CD4-positive, alpha-beta T cell treated with Interleukin-15 for 4 hours (primary cell): ENCODE measurements around the gene CCDC188.

Source experiments
- DNase-seq: peaks from one replicate; pipeline ENCODE4 v3.0.0-alpha.2; 2020; ENCODE audit warnings: low spot score

CCDC188 gene

DNA sequence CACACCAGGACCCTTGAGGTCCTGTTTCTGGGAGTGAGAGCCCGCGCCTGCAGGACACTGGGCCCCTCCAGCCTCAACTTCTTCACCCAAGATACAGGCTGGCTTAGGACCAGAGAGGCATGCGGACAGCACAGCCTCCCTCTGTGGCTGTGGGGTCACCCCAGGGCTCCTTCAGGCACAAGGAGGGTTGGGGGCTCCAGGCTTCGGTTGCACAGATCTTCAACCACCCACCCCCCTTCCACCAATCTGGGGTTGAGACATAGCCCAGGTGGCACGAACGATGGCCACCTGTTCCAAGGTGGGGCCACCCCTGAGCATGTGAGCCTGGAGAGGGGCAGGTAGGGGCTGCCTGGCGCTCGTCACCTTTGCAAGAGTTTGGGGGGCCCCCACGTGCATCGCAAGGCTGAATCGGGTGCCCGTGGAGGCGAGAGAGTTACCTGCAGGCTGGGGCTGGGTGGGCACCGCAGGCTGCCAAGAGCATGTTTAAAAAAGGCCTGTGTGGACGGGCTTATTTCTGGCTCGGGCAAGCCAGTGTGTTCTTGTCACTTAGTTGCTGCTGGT is 18.1 kb downstream of the CCDC188 start:
- DNase-seq, result no peak

DNA sequence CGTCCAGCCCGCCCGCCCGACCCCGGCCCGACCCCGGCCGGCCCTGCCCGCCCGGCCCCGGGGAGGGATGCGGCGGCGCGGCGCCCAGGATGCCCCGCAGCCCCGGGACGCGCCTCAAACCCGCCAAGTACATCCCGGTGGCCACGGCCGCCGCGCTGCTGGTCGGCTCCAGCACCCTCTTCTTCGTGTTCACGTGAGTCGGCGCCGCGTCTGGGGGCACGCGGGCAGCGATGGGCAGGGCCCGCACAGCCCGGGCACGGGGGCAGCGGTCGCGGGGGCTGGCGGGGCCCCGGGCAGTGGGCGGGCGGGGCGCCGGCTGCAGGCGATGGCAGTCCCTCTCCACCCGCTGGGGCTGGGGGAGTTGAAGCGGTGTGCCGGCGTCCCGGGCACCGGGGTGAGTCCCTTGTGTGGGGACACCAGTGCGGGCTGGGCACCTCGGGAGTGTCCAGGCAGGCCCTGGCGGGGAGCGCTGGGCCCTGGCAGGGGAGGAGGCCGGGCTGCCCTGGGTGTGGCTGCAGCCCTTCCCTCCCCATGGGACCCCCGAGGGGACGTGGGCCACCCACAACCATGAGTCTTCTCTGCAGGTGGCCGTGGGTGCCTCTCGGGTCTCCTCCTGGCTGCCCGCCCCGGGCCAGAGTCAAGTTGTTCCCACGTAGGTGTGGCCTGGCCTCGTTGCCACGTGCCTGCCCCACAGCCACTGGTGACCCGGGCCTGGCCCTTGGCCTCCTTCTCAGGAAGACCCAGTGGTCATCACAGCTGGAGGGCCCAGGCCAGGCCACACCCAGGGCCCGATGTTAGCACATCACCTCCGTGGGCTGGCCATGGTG is 18.8 kb downstream of the CCDC188 start:
- DNase-seq, result no peak

- DNase-seq, result peak; percentile 32
Observed at GRCh38 chr22:20131597-20131858, 19.3 kb downstream of the CCDC188 start, which contains the start of gene ZDHHC8. ZDHHC8 (plus strand) TSS chr22:20131804; CDS start chr22:20131948, 144 bp downstream.

DNA sequence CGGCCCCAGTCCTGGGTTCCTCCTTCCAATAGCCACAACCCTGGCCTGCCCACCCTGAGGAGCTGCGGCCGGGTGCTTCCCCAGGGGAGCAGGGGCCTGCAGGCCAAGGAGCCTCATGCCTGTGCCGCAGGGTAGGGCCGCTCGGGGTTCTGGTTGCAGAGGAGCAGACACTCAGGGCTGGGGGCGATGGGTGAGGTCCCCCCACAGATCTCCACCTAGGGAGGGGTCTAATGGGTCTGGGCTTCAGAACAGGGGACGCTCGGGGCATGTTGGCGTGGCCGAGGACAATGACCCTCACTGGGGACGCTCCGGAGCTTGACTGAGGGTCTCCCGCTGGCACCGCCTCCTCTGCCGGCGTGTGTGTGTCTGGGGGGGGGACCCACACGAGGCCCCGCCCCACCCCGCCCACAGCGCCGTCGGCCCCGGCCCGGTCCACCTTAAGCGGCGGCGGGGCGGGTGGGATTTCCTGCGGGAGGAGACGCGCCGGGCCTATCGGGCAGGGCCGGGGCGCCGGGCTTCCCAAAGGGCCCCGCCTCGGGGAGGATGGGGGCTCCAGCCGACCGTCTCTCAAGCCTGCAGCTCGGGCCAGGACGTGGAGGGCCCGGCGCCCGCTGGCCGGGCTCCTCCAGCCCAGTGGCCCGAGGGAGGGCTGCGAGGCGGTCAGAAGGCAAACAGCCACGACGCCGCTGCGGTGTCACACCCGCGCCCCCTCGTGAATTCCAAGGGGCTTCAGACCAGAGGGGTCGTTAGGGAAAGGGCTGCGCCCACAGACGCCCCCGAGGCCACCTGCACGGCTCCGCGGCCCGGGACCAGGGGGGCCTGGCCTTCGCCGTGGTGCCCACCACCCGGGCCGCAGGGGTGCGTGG is 19.9 kb downstream of the CCDC188 start:
- peak; percentile 77 for DNase-seq

DNA sequence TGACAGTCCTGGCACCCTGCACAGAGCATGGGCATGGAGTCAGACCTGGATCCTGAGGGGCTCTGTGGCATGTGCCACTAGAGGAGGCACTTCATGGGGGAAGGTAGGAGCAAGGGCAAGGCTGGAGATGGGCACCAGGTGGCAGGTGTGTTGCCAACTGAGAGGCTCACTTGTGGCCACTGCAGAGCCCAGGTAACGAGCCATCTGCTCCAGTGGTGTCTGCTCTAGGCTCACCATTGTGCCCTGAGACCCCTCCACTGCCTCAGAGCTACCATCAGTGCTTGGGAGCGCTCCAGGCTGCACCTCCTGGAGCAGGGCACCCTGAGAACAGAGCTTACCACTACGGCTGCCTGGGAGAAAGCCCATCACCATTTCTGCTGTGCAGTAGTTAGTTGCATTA is 20.5 kb downstream of the CCDC188 start:
- DNase-seq, result no peak

DNA sequence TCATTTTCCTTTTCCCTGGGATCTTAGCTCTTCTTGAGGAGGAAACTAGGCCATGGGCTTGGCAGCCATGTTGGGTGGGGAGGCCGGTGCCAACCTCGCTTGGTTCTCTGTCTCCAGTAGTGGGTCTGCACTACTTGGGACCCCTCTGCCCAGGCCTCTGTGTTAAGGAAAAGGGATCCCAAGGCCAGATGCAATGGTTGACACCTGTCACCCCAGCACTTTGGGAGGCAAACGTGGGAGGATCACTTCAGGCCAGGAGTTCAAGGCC is 21.2 kb downstream of the CCDC188 start:
- no peak for DNase-seq

DNA sequence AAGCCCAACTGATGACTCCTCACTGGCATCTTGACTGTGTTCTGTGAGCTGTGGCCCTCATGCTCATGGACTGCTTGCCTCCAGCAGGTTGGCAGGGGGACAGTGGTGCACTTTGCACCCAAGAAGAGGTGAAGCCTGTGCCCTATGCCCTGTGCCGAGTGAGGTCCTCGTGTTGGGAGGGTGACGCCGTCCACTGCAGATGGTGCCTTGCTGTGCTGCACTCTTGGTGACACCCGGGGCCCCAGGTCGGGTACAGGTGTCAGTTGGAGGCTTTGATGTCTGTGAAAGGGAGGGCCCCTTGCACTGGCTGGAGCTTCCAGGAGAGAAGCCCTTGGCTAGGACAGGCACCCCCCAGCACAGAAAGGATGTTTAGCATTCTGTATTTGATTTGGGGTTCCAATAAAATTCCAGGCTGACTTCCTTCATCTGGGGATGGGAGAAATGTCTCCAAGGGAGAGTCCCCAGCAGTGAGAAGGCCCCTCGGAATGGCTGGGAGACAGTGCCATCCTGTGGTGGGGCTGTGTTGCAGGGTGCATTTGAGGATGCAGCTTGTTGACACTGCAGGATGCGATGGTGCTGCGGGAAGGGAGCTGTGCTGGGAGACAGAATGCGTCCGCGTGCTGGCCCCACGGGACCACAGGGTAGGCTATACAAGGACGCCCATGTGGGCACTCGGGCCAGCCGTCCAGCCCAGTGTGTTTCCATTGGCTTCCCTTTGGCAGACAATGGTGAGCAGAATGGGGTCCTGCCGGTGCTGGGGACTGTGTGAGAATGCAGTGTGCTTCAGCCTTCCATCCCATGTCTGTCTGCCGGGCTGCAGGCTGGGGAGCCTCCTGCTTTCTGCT is 21.7 kb downstream of the CCDC188 start:
- DNase-seq, result peak; percentile 61

GRCh38 chr22:20128619-20128901 is 22.3 kb downstream of the CCDC188 start:
- no peak for DNase-seq

DNA sequence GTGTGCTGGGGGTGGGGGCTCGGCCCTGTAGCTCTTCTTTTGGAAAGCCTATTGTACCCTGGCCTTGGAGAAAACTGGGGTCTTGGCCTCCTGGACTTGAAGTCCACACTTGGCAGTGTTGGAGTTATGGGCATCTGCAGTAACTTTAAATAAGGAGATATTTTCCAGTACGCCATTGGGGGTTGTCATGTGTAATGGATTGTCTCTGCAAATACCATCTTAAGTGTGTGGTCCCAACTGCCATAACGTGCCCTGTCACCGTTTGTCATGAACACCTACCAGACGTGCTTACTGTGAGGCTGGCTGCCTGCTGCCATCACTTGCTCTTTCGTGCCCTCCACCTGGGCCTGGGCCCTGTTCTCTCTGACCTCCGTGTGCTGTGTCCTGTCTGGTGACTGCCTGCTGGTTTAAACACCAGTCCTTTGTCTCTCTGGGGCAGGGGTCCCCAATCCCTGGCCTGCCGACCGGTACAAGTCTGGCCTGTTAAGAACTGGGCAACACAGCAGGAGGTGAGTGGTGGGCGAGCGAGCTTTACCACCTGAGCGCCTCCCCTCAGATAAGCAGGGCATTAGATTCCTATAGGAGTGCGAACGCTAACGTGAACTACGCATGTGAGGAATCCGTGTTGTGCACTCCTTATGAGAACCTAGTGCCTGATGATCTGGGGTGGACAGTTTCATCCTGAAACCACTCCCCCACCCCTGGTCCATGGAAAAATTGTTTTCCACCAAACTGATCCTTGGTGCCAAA is 22.8 kb downstream of the CCDC188 start:
- no peak for DNase-seq

DNA sequence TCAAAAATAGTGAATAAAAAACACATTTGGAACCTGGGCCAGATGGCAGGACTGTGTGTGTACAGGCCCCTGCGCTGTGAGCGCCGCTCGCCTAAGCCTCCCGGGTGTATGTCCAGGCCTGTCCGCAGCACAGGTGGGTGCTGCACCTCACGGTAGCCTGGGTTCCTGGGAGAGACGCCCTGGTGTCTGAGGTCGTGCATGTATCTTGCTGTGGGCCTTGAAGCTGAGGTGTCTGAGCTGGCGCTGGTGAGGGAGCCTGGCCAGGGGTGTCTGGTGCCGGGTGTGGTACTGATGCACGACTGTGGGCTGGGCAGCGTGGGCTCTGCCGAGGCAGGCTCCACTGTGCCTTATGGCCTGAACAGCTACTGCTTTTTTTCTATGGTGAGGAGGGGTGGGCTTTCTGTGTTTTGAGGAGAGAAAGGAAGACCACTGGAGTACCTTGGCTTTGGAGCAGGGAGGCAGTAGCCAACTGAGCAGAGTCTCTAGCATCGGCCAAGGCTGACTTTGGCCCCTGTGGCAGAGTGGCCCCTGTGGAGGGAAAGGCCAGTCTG is 23.5 kb downstream of the CCDC188 start:
- DNase-seq, result no peak

DNA sequence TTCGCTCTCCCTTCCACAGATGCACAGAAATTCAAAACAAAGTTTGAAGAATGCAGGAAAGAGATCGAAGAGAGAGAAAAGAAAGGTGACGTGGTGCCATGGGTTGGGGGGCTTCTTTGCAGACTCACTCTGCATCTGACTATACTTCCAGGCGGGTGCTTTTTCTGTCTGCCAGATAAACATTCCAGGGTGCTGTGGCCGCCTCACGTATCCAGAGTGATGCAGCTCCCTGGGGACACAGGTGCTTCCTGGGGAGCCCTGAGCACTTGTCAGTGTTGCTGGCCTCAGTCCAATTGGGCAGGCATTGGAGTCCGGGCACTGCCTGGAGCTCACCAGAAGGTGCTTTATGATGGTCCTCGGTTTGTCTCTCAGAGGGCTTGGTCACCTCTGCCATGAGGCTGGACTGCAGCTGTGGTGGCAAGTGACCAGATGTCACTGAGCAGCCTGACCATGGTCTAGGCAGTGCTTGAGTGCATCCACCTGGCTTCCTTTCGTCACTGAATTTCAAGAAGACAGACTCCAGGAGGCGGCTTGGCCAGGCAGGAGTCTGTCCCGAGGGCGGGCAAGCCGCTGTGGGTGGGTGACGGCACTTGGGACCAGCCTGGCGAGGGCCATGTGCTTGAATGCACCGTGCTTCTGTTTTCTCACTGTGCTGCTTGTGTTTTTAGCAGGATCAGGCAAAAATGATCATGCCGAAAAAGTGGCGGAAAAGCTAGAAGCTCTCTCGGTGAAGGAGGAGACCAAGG is 24.4 kb downstream of the CCDC188 start:
- no peak for DNase-seq

DNA sequence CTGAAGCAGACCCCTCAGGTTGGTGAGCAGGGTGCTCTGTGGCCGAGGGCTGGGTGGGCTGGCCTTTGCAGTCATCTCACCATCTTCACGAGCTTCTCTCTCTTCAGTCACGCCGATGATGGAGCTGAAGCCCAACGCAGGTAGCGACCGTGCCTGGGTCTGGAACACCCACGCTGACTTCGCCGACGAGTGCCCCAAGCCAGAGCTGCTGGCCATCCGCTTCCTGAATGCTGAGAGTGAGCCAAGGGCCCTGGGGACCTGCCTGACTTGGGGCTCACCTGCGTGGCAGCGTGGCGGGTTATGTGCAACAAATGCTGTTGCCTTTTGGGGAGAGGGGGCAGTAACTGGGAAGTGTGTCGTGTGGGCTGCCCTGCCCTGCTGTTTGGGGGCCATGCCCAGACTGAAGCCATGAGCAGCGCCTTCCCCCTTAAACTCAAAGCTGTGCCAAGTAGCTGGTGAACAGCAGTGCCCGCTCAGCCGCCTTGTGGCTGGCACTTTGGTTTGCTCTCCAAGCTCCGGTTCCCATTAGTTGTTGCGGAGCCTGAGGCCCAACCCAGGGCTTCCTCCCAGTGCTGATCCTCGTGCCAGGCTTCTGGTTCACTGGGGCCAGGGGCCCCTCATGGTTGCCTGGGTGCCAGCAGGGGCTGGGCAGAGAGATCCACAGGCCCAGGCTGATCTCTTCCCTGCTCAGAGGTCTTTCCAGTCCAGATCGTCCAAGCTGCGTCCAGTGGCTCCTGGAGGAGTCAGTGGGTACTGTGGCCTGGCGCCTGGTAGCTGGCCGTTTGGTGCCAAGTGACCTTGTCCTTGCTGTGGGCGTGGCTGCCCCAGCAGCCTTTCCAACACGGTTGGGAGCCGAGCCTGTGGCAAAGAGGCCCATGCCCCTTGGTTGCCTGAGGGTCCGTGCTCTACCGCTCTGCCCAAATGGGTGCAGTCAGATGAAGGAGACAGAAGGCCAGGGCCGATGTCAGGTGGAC is 25.4 kb downstream of the CCDC188 start:
- DNase-seq, result no peak

DNA sequence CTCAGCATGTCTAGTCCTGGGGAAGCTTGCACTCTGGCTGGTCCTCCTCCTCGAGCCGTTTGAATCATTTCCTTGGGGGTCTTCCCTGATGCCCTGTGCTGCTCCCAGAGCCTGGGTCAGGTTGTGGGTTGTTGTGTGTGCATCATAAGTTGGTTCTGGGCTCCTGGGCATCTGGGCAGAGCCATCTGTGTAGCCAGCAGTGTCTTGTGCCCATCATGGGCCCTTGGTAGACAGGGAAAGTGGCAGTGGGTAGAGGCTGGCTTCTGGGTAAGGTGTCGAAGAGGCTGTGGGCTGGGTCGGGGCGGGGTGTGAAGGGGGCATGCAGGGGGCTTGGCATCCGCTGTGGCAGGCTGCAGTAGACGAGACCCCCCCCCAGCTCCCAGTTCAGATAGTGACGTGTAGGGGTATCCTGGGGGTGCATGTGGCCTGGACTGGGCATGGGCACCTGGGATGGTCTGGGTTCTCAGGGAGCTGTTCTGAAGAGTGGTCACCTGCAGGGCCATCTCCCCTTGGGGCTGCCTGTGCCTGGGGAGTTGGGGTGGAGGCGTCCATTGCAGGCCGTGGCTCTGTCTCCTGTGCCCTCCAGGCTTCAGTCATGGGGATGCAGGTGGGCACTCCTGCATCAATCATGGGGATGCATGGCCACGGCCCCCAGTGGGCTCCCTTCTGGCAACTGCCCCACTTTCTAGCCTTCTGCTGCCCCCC is 26.6 kb downstream of the CCDC188 start:
- no peak for DNase-seq

DNA sequence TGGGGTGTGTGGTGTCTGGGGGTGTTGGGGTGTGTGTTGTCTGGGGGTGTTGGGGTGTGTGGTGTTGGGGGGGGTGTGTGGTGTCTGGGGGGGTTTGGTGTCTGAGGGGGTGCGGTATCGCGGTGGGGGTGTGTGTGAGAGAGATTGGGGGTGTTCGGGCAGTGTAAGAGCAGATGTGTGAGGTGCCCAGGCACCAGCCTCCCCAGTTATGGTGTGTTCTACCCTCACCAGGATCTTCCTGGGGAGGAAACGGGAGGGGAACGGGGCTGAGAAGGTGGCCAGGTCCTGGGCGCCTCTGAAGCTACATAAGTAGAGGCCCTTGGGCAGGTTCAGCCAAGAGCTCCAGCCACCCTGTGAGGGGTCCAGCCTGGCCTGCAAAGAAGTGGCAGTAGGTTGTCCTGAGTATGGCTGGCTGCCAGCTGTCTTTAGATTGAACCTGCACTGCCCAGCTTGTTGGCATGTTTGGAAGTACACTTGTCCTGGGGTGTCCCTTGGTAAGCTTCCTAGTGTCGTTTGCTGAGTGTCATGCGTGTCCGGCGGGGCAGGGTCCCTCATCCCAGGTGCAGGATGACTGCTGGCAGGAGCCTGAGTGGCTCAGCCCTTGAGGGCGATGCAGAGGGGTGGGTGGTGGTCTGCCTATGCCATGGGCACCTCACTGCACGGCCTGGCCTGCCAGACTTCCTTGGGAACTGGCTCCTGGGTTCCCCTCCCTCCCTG is 27.3 kb downstream of the CCDC188 start:
- no peak for DNase-seq

GRCh38 chr22:20121856-20122415 is 28.9 kb downstream of the CCDC188 start:
- no peak for DNase-seq

DNA sequence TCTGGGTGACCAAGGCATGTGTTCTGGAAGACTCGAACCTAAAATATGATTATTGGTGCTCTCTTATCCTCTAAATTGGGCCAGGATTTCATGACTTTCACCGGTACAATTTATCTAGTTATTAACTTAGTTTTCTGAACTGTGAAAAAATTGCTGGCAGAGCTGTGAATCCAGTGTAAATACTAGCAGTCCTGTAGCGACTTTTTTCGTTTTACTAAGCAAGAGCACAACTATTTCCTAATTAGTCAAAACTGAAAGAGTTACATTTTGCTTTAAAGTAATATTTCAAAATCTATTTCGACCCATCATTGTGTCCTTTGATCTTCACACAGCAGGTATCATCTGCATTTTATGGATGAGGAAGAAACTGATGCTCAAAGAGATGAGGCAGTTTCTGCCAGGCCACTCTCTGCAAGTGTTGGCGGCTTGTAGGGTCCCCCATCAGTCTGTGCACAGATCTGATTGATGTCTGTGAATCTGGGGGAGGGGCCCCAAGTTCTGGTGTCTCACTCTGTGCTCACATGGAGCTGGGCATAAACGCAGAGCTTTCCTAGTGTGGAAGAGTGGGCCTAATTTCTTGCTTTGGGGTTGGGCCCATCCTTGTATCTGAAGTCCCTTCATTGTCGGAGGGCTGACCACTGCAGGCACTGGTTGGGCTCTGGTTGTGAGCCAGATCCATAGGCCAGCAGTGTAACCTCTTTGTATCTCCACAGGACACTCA is 32.4 kb downstream of the CCDC188 start:
- no peak for DNase-seq

DNA sequence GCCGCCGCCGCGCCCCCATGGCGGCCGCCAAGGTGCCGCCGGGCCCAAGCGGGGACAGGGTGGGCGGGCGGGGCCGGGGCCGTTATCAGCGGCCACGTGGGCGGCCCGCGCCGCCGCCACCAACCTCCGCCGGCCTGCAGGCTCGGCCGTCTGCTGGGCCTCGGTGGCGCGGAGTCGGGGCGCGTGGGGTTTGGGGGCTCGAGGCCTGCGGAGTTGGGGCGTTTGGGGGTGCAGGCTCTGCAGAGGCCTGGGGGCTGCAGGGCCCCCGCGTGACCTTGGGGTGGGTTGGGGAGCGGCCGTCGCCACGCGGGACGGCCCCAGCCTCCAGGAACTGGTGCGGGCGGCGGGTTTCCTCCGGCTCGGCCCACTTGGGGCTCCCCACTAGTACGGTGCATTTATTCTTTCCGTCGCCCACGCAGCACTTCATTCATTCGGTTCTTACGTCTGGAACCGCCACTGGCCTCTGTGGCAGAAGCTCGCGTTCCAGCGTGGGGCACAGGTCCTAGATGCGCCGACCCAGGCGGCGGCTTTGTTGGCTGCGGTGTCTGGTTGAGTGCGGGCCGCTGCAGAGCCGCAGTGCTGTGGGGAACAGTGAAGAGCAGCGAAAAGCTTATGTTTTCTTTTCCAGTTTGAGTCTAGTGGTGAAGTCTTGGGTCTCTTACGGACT is 33.1 kb downstream of the CCDC188 start:
- peak; percentile 31 for DNase-seq
